Measurements from ENCODE around the gene SPHKAP.

DNA sequence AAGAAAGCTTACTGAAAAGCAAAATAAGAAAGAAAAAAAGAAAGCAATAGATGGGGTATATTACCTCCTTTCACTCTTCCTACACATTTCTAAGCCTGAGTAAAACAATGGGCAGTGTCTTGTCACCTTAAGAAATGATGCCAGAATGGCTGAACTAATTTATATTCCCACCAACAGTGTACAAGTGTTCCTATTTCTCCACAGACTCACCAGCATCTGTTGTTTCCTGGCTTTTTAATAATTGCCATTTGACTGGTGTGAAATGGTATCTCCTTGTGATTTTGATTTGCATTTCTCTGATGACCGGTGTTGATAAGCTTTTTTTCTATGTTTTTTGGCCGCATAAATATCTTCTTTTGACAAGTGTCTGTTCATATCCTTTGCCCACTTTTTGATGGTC is 98.4 kb downstream of the SPHKAP start:
- TF ChIP-seq ARNTL (CRISPR knock-in tag; IDR thresholded peaks at IDR 0.05; ENCODE audit: borderline replicate concordance, low read depth) (no peak), SNAI2 (CRISPR knock-in tag; IDR thresholded peaks at IDR 0.05) (no peak), ESRRG (CRISPR knock-in tag; IDR thresholded peaks at IDR 0.05) (no peak), ZFP3 (CRISPR knock-in tag; IDR thresholded peaks at IDR 0.05) (no peak), ISL1 (CRISPR knock-in tag; IDR thresholded peaks at IDR 0.05) (no peak)
- TF ChIP-seq, protein P1, sequence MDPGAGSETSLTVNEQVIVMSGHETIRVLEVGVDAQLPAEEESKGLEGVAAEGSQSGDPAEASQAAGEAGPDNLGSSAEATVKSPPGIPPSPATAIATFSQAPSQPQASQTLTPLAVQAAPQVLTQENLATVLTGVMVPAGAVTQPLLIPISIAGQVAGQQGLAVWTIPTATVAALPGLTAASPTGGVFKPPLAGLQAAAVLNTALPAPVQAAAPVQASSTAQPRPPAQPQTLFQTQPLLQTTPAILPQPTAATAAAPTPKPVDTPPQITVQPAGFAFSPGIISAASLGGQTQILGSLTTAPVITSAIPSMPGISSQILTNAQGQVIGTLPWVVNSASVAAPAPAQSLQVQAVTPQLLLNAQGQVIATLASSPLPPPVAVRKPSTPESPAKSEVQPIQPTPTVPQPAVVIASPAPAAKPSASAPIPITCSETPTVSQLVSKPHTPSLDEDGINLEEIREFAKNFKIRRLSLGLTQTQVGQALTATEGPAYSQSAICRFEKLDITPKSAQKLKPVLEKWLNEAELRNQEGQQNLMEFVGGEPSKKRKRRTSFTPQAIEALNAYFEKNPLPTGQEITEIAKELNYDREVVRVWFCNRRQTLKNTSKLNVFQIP (CRISPR knock-in tag; IDR thresholded peaks at IDR 0.05; ENCODE audit: borderline replicate concordance, low read depth): no peak
- TF ChIP-seq, protein P2, sequence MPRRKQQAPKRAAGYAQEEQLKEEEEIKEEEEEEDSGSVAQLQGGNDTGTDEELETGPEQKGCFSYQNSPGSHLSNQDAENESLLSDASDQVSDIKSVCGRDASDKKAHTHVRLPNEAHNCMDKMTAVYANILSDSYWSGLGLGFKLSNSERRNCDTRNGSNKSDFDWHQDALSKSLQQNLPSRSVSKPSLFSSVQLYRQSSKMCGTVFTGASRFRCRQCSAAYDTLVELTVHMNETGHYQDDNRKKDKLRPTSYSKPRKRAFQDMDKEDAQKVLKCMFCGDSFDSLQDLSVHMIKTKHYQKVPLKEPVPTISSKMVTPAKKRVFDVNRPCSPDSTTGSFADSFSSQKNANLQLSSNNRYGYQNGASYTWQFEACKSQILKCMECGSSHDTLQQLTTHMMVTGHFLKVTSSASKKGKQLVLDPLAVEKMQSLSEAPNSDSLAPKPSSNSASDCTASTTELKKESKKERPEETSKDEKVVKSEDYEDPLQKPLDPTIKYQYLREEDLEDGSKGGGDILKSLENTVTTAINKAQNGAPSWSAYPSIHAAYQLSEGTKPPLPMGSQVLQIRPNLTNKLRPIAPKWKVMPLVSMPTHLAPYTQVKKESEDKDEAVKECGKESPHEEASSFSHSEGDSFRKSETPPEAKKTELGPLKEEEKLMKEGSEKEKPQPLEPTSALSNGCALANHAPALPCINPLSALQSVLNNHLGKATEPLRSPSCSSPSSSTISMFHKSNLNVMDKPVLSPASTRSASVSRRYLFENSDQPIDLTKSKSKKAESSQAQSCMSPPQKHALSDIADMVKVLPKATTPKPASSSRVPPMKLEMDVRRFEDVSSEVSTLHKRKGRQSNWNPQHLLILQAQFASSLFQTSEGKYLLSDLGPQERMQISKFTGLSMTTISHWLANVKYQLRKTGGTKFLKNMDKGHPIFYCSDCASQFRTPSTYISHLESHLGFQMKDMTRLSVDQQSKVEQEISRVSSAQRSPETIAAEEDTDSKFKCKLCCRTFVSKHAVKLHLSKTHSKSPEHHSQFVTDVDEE (CRISPR knock-in tag; IDR thresholded peaks at IDR 0.05): no peak
- TF ChIP-seq, protein P3, sequence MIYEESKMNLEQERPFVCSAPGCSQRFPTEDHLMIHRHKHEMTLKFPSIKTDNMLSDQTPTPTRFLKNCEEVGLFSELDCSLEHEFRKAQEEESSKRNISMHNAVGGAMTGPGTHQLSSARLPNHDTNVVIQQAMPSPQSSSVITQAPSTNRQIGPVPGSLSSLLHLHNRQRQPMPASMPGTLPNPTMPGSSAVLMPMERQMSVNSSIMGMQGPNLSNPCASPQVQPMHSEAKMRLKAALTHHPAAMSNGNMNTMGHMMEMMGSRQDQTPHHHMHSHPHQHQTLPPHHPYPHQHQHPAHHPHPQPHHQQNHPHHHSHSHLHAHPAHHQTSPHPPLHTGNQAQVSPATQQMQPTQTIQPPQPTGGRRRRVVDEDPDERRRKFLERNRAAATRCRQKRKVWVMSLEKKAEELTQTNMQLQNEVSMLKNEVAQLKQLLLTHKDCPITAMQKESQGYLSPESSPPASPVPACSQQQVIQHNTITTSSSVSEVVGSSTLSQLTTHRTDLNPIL (CRISPR knock-in tag; IDR thresholded peaks at IDR 0.05; ENCODE audit: low read depth): no peak

Data from SK-N-SH treated with all-trans-retinoic acid at 6 μM for 48 hours (cell line).